ENCODE measurements around the gene TNS4.

Gene TNS4

DNA sequence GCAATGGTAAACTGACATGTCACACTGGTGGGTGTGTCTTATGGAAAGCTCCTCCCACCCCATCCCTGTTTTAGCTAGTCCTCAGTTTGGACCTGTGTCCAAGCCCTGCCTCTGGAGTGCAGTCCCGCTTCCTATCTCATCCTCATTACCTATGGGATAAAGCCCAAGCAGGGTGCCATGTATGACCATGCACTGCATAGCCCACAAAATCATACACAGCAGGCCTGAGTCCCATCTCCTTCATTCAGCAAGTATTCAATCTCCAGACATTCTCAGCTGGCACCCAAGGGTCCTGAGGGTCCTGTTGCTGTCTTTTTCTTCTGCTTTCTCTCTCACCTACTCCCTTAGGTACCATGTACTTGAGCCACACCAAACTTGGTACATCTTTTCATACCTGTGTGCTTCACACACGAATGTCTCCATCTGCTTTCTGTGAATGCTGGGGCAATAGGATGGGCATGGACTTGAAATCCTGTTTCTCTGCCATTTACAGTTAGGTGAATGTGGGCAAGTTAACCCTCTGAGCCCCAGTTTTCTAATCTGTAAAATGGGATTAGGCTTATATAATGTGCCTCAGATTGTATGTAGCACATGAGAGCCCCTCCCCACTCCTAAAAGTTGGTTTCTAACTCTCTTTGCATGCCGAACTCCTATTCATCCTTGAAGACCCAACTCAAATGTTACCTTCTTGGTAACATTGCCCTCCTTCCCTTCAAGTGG, 28.5 kb downstream of the TNS4 start:
- no peak for DNase-seq (ENCODE audit: low spot score)

DNA sequence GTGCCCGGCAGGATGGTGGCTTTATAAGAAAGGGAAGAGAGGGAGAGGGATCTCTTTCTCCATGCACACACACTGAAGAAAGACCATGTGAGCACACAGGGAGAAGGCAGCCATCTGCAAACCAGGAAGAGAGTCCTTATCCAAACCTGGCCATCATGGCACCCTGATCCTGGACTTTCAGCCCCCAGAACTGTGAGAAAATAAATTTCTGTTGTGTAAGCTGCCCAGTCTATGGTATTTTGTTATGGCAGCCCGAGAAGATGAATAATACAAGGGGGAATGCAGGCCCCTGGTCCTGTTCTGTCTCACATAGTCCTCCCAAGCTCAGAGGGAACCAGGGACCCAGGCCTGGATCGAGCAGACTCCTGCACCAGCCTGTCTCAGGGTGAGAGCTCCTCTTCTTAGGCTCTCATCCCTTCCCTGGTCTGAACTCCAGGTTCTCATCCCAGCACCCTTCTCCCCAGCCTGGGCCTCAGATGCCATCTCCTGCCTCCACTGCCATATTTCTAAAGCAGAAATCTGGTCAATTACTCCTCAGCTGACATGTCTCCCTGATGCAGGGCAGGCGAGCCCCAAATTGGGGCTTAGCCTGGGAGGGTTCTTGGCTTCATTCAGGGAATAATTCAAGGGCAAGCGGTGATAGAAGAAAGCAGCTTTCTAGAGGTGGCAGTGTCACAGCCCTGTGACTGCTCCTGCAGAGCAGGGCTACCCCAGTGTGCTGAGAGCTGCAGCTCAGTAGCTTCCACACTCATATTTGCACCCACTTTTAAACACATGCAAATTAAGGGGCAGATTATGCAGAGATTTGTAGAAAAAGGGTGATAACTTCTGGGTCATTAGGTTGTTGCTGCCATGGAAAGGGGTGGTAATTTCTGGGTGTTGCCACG, 29.3 kb downstream of the TNS4 start:
- no peak for DNase-seq (ENCODE audit: low spot score)

DNA sequence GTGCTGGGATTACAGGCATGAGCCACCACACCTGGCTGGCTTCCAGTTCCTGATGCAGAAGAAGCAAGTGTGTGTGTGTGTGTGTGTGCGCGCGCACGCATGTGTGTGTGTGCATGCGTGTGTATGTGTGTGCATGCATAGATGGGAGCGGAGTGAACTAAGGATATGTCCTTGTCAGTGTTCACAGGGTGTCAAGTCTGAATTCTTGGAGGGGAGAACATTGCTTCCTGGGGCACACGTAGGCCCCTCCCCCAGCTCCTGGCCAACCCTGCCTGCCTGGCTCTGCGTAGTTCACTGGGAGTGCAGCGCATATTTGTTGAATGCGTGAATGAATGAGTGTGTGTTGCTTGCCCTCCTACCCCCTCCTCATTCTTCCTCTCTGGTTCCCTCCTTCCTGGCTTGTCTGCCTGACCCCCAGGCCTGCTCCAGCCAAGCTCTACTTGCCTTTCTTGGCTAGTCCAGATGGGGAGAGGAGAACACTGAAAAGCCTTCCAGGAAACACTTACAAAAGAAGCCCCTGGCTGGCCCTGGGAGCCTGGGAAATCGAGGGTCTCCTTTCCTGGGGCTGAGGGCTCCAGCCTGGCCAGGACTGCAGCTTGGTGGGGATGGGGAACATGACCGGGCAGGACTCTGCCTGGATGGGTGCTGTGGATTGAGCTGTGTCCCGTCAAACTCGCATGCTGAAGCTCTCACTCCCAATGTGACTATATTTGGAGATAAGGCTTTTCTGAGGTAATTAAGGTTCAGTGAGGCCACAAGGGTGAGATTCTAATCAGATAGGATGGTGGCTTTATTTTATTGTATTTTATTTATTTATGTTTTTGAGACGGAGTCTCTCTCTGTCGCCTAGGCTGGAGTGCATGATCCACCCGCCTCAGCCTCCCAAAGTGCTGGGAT, 30.2 kb downstream of the TNS4 start:
- DNase-seq (ENCODE audit: low spot score): no peak

DNA sequence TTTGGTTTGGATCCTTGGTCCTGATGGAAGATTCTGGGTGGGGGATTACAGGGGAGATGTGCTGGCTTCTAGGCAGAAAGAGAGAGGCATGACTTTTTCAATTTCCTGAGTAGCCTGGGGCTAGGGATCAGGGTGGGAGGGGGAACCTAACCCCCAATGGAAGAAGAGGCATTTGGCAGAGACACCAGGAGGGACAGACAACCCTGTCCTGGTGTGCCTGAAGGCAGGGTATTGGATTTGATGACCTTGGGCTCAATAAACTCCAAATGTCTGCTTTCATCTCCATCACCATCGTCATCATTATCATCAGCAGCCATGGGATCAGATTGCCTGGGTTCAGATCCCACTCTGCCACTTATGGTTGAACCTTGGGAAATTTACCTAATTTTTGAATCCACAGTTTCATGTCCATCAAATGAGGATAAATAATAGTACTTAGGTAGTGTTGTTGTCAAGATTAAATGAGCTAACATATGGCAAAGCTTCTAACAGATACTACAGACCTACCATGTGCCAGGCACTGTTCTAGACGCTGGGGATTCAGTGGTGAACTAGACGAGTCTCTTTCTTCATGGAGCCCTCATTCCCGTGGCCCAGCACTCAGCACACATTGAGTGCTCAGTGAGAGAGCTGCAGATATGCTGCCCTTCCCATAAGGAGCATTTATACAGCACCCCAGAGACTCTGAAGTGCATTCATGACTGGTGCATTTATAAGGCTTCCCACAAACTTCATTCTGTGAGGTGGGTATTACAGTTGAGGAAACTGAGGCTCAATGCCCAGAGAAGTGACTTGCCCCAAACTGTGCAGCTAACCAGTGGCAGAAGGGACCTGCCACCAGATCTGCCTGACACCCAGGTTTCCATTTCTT, 31.4 kb downstream of the TNS4 start:
- DNase-seq (ENCODE audit: low spot score): no peak

DNA sequence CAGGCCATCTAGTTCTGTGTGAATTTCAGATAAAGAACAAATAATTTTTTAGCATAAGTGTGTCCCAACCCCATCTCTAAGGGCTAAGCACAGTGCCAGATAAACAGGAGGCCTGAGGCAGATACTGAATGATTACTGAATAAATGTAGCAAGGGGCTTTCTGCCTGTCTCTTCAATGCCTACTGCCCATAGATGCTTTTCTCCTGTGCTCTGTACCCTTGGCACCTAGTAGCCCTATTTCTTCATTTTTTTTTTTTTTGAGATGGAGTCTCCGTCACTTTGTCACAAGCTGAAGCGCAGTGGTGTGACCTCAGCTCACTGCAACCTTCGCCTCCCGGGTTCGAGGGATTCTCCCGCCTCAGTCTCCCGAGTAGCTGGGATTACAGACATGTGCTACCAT, 32.9 kb downstream of the TNS4 start:
- DNase-seq (ENCODE audit: low spot score): no peak

DNA sequence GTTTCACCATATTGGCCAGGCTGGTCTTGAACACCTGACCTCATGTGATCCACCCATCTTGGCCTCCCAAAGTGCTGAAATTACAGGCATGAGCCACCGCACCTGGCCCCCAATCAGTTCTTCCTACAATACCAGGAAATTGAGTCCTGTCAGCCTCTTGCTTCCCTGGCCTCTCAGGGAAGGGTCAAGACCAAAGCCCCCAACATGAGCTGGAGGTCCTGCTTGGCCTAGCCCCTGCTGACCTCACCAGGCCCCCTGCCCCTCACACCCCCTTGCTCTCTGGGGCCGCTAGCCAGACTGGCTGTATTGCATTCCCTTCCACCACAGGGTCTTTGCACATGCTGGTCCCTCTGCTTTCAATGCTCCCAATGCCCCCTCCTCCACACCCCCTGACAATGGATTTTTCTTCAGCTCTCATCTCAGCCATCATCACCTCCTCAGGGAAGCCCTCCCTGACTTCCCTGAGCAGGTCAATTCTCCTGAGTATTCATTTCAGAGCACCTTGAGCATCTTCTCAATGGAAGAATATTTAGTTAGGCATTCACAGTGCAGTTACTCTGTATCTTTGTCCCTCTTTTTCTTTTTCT, 34.0 kb downstream of the TNS4 start:
- DNase-seq (ENCODE audit: low spot score): no peak

DNA sequence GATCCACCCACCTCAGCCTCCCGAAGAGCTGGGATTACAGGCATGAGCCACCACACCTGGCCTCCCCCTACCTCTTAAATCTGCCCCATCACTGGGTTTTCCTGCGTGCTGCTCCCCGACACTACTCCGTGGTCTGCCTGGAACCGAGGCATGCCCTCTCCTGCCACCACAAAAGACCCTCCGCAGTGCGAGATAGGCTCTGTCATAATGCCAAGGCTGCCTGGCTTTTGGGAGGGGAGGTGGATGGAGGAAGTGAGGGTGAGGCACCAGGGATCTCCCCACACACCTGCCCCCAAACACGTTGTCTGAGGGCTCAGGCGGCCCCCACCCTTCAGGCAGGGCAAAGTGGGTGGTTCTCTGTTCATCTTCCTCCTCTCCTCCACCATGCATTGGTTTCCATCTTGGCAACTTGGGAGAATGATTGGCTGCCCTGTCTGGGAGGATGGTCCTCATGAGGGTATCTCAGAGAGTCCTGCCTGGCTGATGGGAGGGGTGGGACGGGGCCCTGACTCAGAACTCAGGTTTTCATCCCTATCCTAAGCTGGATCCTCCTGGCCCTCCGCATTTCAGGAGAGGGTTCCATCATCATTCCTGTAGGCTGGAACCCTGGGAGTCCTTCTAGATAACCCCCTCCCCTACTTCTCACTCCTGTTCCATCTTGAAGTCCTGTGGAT, 35.0 kb downstream of the TNS4 start:
- no peak for DNase-seq (ENCODE audit: low spot score)

DNA sequence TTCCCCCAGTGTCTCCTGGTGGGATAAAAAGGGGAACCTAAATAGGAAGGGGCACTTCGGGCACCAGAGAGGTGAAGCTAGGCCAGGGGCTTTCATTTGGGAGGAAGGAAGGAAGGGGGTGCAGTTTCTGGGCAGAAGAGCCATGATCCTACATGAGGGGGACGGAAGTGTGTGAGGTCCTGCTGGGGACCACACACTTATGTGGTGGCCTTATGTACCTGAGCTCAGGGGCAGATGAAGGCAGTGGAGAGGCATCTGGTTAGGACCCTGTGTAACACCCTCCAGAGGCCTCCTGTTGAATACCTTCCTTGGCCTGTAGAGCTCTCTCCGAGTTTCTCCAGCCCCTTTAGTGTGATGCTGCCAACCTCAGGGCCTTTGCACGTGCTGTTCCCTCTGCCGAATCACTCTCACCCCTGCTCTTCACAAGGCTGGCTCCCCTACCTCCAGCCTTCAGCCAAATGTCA, 37.0 kb downstream of the TNS4 start:
- no peak for DNase-seq (ENCODE audit: low spot score)

DNA sequence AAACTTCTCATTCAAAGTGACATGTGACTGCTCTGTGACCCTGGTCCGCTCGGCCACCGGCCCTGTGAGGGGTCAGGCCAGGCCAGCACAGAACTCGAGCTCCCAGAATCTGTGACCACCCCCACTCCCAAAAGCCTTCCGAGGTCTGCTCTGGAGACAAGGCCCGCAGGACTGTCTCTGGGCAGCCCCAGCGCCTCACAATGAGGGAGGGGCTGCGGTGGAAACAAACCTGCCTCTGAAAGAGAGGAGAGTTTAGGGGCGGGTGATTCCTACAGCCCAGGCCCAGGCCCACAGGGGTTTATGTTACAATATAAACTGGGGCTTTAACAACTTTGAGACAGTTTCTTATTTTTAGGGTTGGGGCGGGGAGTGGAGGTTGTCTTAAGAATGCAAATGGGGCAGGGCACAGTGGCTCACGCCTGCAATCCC, 38.3 kb downstream of the TNS4 start:
- no peak for DNase-seq (ENCODE audit: low spot score)

DNA sequence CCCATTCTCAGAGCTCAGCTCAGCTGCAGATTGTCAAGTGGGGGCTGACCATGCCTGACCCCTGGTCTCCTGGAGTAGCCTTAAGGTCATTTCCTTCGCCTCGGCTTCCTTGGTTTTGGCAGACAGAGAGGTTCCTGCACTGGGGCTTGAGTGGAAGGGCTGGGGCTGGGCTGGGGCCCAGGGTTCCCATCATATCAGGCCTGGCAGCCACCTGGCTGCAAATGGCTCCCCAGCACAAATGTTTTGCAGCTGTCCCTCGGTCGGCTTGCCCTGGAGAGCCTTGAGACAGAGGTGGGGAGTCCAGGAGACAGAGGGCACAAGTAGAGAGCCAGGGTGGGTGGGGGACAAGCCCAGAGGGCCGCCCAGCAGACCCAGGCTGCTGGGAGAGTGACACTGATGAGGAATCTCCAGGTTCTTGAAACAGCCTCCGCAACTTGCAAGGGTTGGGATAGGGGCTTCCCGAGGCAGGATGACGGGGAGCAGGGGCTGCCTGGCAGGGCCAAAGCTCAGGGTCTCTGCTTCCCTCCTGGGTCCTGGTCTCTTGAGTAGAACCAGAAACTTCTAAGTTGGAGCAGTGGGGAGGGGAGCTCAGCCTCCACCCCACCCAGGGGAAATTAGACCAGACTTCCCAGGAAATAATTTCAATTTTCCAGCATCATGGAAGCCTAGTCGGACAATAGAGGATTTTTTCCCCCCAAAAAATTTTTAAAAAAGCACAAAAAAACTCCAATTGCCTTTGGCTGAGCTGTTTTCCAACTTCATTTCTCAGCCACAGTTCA, 38.9 kb downstream of the TNS4 start:
- DNase-seq (ENCODE audit: low spot score): no peak

DNA sequence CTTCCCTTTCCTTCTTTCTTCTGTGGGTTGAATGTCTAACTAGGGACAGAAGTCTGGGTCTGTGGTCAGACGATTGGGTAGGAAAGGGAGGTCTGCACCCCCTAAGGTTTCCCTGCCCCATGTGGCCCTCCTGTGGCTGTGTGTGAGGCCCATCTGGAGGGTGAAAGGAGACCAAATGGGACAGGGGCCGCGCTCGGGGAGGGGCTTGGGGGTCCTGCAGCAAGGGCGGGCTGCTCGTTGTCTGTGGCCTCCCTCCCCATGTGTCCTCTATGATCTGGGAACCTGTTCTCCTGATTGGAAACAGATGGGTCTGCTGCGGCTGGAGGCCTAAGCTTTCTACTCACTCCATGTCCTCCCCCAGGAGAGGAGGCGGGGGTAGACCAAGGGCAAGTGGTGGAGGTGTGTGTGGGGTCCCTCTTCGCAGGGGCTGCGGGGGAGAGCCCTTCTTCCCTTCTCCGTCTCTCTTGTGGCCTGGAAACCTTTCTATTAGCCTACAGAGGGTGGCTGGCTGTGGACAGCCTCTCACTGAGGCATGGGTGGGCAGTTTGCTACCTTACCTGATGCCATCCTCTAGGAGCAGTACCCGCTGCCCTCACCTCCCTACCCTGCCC, 39.6 kb downstream of the TNS4 start:
- DNase-seq (ENCODE audit: low spot score): no peak

DNA sequence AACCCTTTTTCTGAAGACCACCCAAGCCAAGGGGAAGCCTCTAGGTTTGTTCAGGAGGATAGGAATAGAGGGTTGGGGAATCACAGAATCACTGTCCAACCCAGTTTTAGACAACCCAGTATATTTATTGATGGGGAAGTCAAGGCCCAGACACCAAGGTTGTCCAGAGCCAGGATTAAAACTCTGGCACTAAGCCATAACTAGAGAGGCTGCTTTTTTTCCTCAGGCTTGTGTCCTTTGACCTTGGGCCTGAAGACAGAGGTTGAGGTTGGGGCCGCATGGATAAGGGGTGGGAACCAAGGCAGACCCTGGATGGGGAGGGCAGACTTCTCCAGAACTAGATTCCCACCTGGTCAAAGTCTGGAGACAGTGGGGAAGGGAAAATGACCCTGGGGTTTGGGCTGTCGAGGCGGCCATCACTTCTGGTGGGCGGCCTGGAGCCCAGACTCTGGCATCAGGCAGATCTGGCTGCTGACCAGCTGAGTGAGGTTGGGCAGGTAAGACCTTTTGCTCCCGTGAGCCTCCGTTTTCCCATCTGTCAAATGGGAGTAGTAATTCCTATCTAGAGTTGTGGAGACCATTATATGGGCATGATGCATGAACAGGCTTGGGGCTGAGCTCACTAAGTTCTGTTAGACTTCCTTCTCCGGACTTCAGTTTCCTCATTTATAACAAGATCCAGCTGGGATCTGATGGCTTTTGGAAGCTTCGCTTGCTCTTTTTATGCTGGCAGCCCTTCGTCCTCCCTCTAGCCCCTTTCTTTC, 40.3 kb downstream of the TNS4 start:
- DNase-seq (ENCODE audit: low spot score): no peak

DNA sequence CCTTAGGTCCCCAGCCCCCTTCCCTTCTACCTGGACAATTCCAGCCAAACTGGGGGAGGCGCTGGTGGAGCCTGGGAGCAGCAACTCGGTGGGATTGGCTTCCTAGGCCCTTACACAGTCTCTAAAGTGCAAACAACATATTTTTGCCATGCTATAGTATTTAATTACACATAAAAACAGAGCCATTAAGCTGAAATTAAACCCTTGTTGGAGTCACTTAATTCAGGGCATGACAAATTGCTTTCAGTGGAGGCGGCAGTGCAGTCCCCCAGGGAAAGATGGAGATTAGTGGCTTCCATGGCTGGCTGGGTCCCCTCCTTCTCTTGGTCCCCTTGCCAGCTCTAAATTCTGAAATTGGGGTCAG, 40.8 kb downstream of the TNS4 start:
- DNase-seq (ENCODE audit: low spot score): no peak

DNA sequence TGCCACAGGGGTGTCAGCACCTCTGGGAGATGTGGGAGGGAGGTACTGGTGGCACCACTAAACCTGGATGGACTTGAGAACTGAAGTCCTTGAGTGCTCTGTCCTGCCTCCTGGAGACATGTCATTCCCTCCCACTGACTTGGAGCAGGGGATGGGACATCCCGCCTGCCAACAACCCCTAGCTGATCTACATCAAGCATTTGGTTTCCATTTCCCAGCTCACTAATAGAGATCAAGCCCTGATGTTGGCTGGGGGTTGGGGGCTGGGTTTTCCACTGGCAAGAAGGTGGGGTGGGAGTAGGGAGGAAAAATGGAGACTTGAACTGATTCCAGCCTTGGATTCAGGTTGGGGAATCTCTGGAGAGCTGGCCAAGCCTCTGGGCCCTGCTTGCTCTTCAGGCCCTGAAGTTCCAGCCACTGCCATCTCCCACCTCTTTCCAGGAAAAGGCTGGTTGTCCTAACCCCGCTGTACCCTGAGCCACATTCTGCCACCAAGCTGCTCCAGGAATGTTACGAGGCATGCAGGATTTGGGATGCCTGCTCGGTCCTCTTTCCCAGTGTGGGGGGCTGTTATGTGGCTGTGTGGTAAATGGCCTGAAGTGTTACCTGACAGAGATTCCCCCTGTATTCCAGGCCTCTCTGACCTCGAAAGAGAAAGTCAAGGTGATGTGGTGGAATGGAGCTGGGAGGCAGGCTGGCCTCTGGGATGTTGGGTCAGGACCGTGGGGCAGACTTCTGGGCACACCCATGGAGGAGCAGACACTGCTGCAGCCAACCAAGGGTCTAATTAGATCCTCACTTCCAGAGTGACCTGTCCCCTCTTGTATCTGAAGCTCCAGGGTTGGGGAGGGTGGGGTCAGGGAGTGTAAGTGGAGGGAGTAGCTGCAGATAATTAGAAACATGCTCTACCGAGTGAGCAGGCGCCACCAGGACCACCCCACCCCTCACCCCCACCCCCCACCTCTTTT, 41.5 kb downstream of the TNS4 start:
- no peak for DNase-seq (ENCODE audit: low spot score)

DNA sequence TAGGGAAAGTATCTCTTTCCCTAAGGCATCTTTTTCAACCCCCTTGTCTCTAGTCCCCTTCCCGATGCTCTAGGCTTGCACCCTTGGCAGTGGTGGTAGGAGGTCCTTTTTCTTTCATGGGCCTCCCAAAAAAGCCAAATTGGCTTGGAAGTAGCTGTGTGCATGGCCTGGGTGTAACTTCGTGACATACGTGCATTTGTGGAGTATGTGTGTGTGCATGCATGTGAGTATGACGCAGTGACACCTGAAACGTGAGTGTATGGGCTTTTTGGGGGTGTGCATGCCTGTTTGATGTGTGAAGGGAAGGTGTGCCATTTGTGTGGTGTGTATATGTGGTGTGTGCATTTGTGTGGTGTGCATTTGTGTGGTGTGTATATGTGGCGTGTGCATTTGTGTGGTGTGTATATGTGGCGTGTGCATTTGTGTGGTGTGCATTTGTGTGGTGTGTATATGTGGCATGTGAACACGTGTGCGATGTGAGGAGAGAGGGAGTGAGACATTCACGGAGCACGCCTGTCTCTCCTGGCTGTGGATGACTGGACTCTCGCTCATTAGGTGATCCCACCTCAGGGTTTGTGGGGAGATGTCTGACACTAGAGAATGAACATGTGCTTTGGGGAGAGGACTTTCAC, 42.5 kb downstream of the TNS4 start:
- DNase-seq (ENCODE audit: low spot score): no peak

DNA sequence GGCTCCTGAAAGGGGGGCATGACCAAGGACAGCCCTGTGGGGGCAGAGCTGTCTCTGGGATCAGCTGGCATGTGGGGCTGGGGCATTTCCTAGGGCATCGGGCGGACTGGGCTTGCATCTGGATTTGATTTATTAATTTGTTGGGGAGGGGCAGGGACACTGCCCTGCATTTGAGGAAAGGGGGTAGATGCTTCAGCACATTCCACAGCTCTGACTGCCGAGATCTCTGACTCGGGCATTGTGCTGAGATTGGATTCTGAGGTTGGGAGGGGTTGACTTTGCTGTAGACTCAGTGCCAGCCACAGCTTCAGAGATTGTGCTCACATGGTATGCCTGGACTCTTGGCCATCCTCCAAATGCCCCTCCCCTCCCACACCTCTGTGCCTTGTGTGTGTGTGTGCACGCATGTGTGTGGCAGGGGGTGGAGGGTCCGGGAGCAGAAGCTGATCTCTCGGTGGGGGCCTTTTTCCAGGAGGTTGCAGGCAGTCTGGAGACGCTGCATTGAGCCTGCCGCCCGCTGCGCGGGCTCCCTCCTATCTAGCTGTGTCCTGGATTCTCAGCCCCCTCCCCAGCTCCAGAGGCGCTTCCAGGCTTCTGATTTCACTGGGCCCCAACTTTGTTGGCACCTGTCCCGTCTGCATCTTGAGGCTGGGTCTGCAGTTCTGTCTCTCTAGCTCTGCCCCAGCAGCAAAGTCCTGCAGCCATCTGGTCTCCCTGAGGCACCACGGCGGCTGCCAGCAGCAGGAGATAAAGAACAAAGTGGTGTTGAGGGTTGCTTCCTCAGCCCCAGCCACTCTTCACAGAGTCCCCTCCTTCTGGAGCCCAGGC, 43.2 kb downstream of the TNS4 start:
- DNase-seq (ENCODE audit: low spot score): no peak
